OCI-LY3 (cell line): ENCODE measurements around the gene MCTP2.

Source experiments
- H2AFZ ChIP-seq: fragments of 200-600, 300-600 bp; shearing (Covaris generic); 2 replicates; pipeline ENCODE4 v1.6.0; 2014; ENCODE audit warnings: antibody characterized with exemption, low read depth, low read length
- H3K27ac ChIP-seq: fragments of 200-600, 300-600 bp; sonication (generic); 2 replicates; pipeline ENCODE4 v1.5.1; 2014; ENCODE audit warnings: mild to moderate bottlenecking, low read length, moderate library complexity, mixed read lengths
- H3K27me3 ChIP-seq: fragments of 200-600, 300-600 bp; sonication (generic); 2 replicates; pipeline ENCODE4 v1.6.1; 2014; ENCODE audit warnings: low read depth, low read length, mixed read lengths
- H3K36me3 ChIP-seq: fragments of 200-600, 300-600 bp; sonication (generic); replicated peaks from 2 replicates; pipeline ENCODE3; 2014; ENCODE audit warnings: low read depth, low read length, mixed read lengths
- H3K4me1 ChIP-seq: fragments of 300-600, 200-600 bp; sonication (generic); 2 replicates; pipeline ENCODE4 v1.6.1; 2014; ENCODE audit warnings: low read length, mixed read lengths
- H3K4me2 ChIP-seq: fragments of 200-600, 300-600 bp; sonication (generic); 2 replicates; pipeline ENCODE4 v1.6.1; 2014; ENCODE audit warnings: low read length, mixed read lengths
- H3K4me3 ChIP-seq: fragments of 300-600, 200-600 bp; sonication (generic); 2 replicates; pipeline ENCODE4 v1.5.1; 2014; ENCODE audit warnings: antibody characterized with exemption, mild to moderate bottlenecking, low read length, moderate library complexity
- H3K79me2 ChIP-seq: fragments of 300-600, 200-600 bp; shearing (Covaris generic); 2 replicates; pipeline ENCODE4 v1.6.1; 2014; ENCODE audit warnings: mild to moderate bottlenecking, low read length, mixed read lengths
- H3K9ac ChIP-seq: fragments of 300-600, 200-600 bp; shearing (Covaris generic); 2 replicates; pipeline ENCODE4 v1.6.0; 2014; ENCODE audit warnings: mild to moderate bottlenecking, low read length, moderate library complexity
- H3K9me3 ChIP-seq: fragments of 200-600, 300-600 bp; shearing (Covaris generic); 2 replicates; pipeline ENCODE4 v1.6.1; 2014; ENCODE audit warnings: low read length, mixed read lengths; ENCODE audit not compliant: insufficient read depth
- H4K20me1 ChIP-seq: fragments of 200-600, 300-600 bp; sonication (generic); 2 replicates; pipeline ENCODE4 v1.6.1; 2016; ENCODE audit warnings: low read length, mixed read lengths; ENCODE audit not compliant: insufficient read depth
- CTCF ChIP-seq: fragments of 200-600, 300-600 bp; sonication (generic); IDR thresholded peaks from 2 replicates; pipeline ENCODE4 v1.5.1; 2014; ENCODE audit warnings: antibody characterized with exemption, low read length, low read depth
- EZH2phosphoT487 ChIP-seq: fragments of 200-600 bp; shearing (Covaris generic); IDR thresholded peaks from 2 replicates; pipeline ENCODE4 v1.6.1; 2018; ENCODE audit warnings: antibody characterized with exemption, mixed run types, low read depth

MCTP2 gene

GRCh38 chr15:94359716-94360115 is 128.4 kb downstream of the MCTP2 start:
- TF ChIP-seq EZH2phosphoT487 (no peak), CTCF (no peak)
- Histone ChIP-seq H3K79me2 (no peaks in the 10 kb centered on the region), H4K20me1 (no peaks in the 10 kb centered on the region), H3K9me3 (no peaks in the 10 kb centered on the region), H3K4me1 (no peaks in the 10 kb centered on the region), H3K27ac (no peak overlapping the region), H2AFZ (no peak overlapping the region), H3K27me3 (peaks cover 4% of the 10 kb centered on the region; the same call in 1 of the 2 replicates), H3K36me3 (no peaks in the 10 kb centered on the region), H3K9ac (no peak overlapping the region), H3K4me3 (no peak overlapping the region), H3K4me2 (no peak overlapping the region)

GRCh38 chr15:94360251-94360685 is 128.9 kb downstream of the MCTP2 start:
- 0 out of 2 replicates have a peak, but pooled peaks cover 4% of the 10 kb centered on the region for H3K27me3 ChIP-seq
- no peak overlapping the region for H3K4me2 ChIP-seq
- H3K36me3 ChIP-seq = no peaks in the 10 kb centered on the region
- no peak overlapping the region for H3K9ac ChIP-seq
- no peak overlapping the region for H3K4me3 ChIP-seq
- no peak overlapping the region for H3K27ac ChIP-seq
- no peaks in the 10 kb centered on the region for H3K79me2 ChIP-seq
- H3K9me3 ChIP-seq = no peaks in the 10 kb centered on the region
- H2AFZ ChIP-seq = no peak overlapping the region
- no peaks in the 10 kb centered on the region for H4K20me1 ChIP-seq
- TF ChIP-seq EZH2phosphoT487 (no peak), CTCF (no peak)
- H3K4me1 ChIP-seq = no peaks in the 10 kb centered on the region

GRCh38 chr15:94362385-94363092 is 131.2 kb downstream of the MCTP2 start:
- Histone ChIP-seq H3K36me3 (no peaks in the 10 kb centered on the region), H3K9ac (no peak overlapping the region), H2AFZ (no peak overlapping the region), H3K27ac (no peak overlapping the region), H3K9me3 (no peaks in the 10 kb centered on the region), H3K79me2 (no peaks in the 10 kb centered on the region), H3K4me1 (no peaks in the 10 kb centered on the region), H3K4me2 (no peak overlapping the region), H3K4me3 (no peak overlapping the region), H3K27me3 (0 out of 2 replicates have a peak, but pooled peaks cover 4% of the 10 kb centered on the region), H4K20me1 (no peaks in the 10 kb centered on the region)
- TF ChIP-seq EZH2phosphoT487 (no peak), CTCF (no peak)

GRCh38 chr15:94363382-94363781 is 132.0 kb downstream of the MCTP2 start:
- no peak overlapping the region for H2AFZ ChIP-seq
- H3K9me3 ChIP-seq = no peaks in the 10 kb centered on the region
- TF ChIP-seq CTCF = no peak
- no peak for TF ChIP-seq EZH2phosphoT487
- no peaks in the 10 kb centered on the region for H4K20me1 ChIP-seq
- no peaks in the 10 kb centered on the region for H3K4me1 ChIP-seq
- no peak overlapping the region for H3K4me2 ChIP-seq
- no peaks in the 10 kb centered on the region for H3K79me2 ChIP-seq
- H3K27me3 ChIP-seq = 0 out of 2 replicates have a peak, but pooled peaks cover 7% of the 10 kb centered on the region
- H3K36me3 ChIP-seq = no peaks in the 10 kb centered on the region
- no peak overlapping the region for H3K27ac ChIP-seq
- H3K4me3 ChIP-seq = no peak overlapping the region
- H3K9ac ChIP-seq = no peak overlapping the region
